Measurements from ENCODE around the gene TPBG.

TPBG gene

GRCh38 chr6:82396964-82397751 lies 33.5 kb downstream of the TPBG start:
- TF ChIP-seq REST (IDR thresholded peaks at IDR 0.05; ENCODE audit: low read depth) (no peak), RAD21 (IDR thresholded peaks at IDR 0.05; ENCODE audit: low read depth) (no peak), TEAD4 (IDR thresholded peaks at IDR 0.05) (no peak), TCF12 (IDR thresholded peaks at IDR 0.05; ENCODE audit: low read depth) (no peak), NFIC (IDR thresholded peaks at IDR 0.05) (no peak), CEBPB (IDR thresholded peaks at IDR 0.05) (no peak), FOXM1 (IDR thresholded peaks at IDR 0.05; ENCODE audit: borderline replicate concordance, low read depth) (no peak), TAF1 (IDR thresholded peaks at IDR 0.05; ENCODE audit: low read depth) (no peak), EP300 (IDR thresholded peaks at IDR 0.05; ENCODE audit: borderline replicate concordance) (no peak), ZBTB7A (IDR thresholded peaks at IDR 0.05; ENCODE audit: low read depth) (no peak), USF1 (IDR thresholded peaks at IDR 0.05) (no peak), CREB1 (IDR thresholded peaks at IDR 0.05; ENCODE audit: low read depth) (no peak), YY1 (IDR thresholded peaks at IDR 0.05; ENCODE audit: low read depth) (no peak), EGR1 (IDR thresholded peaks at IDR 0.05) (no peak)

- no peak for TF ChIP-seq TAF1 (IDR thresholded peaks at IDR 0.05; ENCODE audit: low read depth)
- no peak for TF ChIP-seq YY1 (IDR thresholded peaks at IDR 0.05; ENCODE audit: low read depth)
- TF ChIP-seq CEBPB (IDR thresholded peaks at IDR 0.05) = no peak
Measured at GRCh38 chr6:82397962-82398692, 34.5 kb downstream of the TPBG start.

GRCh38 chr6:82408952-82409431 lies 45.4 kb downstream of the TPBG start:
- TF ChIP-seq ZBTB7A (IDR thresholded peaks at IDR 0.05; ENCODE audit: low read depth) (no peak), TAF1 (IDR thresholded peaks at IDR 0.05; ENCODE audit: low read depth) (no peak), EGR1 (IDR thresholded peaks at IDR 0.05) (no peak), REST (IDR thresholded peaks at IDR 0.05; ENCODE audit: low read depth) (no peak)

- TF ChIP-seq FOXM1 (IDR thresholded peaks at IDR 0.05; ENCODE audit: borderline replicate concordance, low read depth) = no peak
- TF ChIP-seq CREB1 (IDR thresholded peaks at IDR 0.05; ENCODE audit: low read depth) = no peak
- TF ChIP-seq USF1 (IDR thresholded peaks at IDR 0.05) = no peak
- no peak for TF ChIP-seq TCF12 (IDR thresholded peaks at IDR 0.05; ENCODE audit: low read depth)
- TF ChIP-seq EP300 (IDR thresholded peaks at IDR 0.05; ENCODE audit: borderline replicate concordance) = no peak
- no peak for TF ChIP-seq TAF1 (IDR thresholded peaks at IDR 0.05; ENCODE audit: low read depth)
- TF ChIP-seq YY1 (IDR thresholded peaks at IDR 0.05; ENCODE audit: low read depth) = no peak
- TF ChIP-seq EGR1 (IDR thresholded peaks at IDR 0.05) = no peak
- TF ChIP-seq MAX (IDR thresholded peaks at IDR 0.05) = no peak
- no peak for TF ChIP-seq NFIC (IDR thresholded peaks at IDR 0.05)
- no peak for TF ChIP-seq CEBPB (IDR thresholded peaks at IDR 0.05)
- TF ChIP-seq RAD21 (IDR thresholded peaks at IDR 0.05; ENCODE audit: low read depth) = no peak
- TF ChIP-seq ZBTB7A (IDR thresholded peaks at IDR 0.05; ENCODE audit: low read depth) = no peak
- TF ChIP-seq TEAD4 (IDR thresholded peaks at IDR 0.05) = no peak
- no peak for TF ChIP-seq REST (IDR thresholded peaks at IDR 0.05; ENCODE audit: low read depth)
Measured at GRCh38 chr6:82410151-82410648, 46.6 kb downstream of the TPBG start.
